ENCODE data around the gene ACTR2. TPM values are rescaled to one million over a fixed set of nuclear protein-coding genes. Genes with fewer than 3 reads are reported as not detected.

The ACTR2 gene
- total and polyA plus RNA-seq, 2 of the 13 experiments (the other 11 are each of a cell fraction or from before 2014, with no cell fraction given): 51.2 to 100 TPM

- no peak for TF ChIP-seq ZNF589 (CRISPR knock-in tag; conservative IDR thresholded peaks at IDR 0.05)
- TF ChIP-seq EP300 (IDR thresholded peaks at IDR 0.05; ENCODE audit: low read depth in 2 of 2, low read length in 2 of 2): no peak
- no peak for TF ChIP-seq EP300 (CRISPR knock-in tag; IDR thresholded peaks at IDR 0.05; ENCODE audit: borderline replicate concordance)
- TF ChIP-seq HNRNPUL1 (IDR thresholded peaks at IDR 0.05; ENCODE audit: low read depth, low read length): no peak
- no peak for TF ChIP-seq ADNP (CRISPR knock-in tag; IDR thresholded peaks at IDR 0.05)
- TF ChIP-seq ZNF567 (CRISPR knock-in tag; IDR thresholded peaks at IDR 0.05; ENCODE audit: borderline replicate concordance): no peak
- TF ChIP-seq KAT2B (IDR thresholded peaks at IDR 0.05; ENCODE audit: borderline replicate concordance, low read depth, low read length): no peak
Measured at GRCh38 chr2:65273344-65273743, 45.7 kb downstream of the ACTR2 start (continued).

DNA sequence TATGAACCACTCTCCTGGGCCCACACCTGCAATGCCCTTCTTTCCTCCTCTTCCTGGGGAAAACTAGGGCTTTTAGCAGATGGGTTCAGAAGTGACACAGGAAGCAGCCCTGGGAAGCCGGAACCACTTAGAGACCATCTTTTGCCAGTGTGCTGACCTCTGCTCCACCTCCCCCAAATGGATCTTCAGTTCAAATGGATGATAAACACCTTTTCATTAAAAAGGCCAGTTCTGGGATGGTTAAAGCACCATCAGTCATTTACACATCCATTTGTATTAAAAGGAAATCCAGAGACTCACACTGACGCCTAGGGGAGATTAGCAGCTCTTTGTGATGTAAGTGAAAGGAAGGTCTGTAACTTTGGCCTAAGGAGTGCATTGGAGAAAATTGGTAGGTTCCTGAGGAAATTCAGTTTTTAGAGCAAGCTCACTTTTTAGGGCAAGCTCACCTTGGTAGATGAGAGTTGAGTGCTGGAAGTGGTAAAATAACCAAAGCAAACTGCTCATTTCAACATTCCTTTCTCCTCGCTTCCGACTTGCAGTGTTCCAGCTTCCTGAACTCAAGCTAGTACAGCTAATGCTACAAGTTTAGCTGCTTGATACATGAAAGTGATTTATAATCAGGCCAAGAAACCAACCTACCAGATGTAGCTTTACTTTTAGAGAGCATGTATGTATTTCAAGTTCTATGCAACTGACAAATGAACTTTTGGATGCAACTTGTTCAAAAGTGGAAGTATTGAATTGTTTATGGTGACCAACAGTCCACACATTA, 47.7 kb downstream of the ACTR2 start:
- CTCF ChIA-PET (ENCODE audit: low intra/inter-chr PET ratio, low total read pairs): no interaction called here
- intact Hi-C loops (cut with micrococcal nuclease; ENCODE audit: unreplicated experiment): no loop called here

More for the DNA sequence above, 47.7 kb downstream of the ACTR2 start:
- H4K20me1 ChIP-seq (ENCODE audit: insufficient read depth, low read length): no peaks in the 10 kb centered on the region; the same call in 1 of the 2 replicates
- H3K36me3 ChIP-seq (replicated peaks in 1 of 2; ENCODE audit: control insufficient read depth in 1 of 2, insufficient read depth in 2 of 2, low read length in 2 of 2): peaks cover 0 to 6% of the 10 kb centered on the region in 2 experiments; a peak in 2 of 5 replicates
- H3K9me3 ChIP-seq (ENCODE audit: low read length): no peaks in the 10 kb centered on the region
- no peak overlapping the region for H3K27ac ChIP-seq (ENCODE audit: extremely low read length, insufficient read depth, low read length)
- DNase-seq (ENCODE audit: low spot score) (no peak), ATAC-seq (no peak), FAIRE-seq (no peak)
- in situ Hi-C loops (cut with HindIII; ENCODE audit: extremely low pct_ligation_motif_present, low pct_unique_long_range_greater_than_20kb): no loop called here
- WGBS (ENCODE audit: low lambda C conversion rate): 71% methylated on average over 4 of the region's 4 CpGs
- H3K79me2 ChIP-seq (ENCODE audit: insufficient read depth, low read length): no peaks in the 10 kb centered on the region
- H3K27me3 ChIP-seq (ENCODE audit: control insufficient read depth in 1 of 2, insufficient read depth in 2 of 2, low read length in 2 of 2): no peaks in the 10 kb centered on the region
- no peak overlapping the region for H3K9ac ChIP-seq (ENCODE audit: insufficient read depth, low read depth, low read length)
- H3K4me1 ChIP-seq (ENCODE audit: insufficient read depth, low read length): peaks cover 17% of the 10 kb centered on the region; the same call in 1 of the 2 replicates
- BruUV-seq (replicated peaks): no TSS peak
- H2AFZ ChIP-seq (ENCODE audit: low read length): no peak overlapping the region
- TF ChIP-seq ZNF607 (CRISPR knock-in tag; IDR thresholded peaks at IDR 0.05; ENCODE audit: borderline replicate concordance): no peak
- 0 out of 2 replicates have a peak, but pooled peaks have one; percentile 25 for TF ChIP-seq POLR2AphosphoS5 (IDR thresholded peaks at IDR 0.05; ENCODE audit: low read depth, low read length)
- TF ChIP-seq RBFOX2 (IDR thresholded peaks at IDR 0.05; ENCODE audit: low read depth, low read length): no peak
- no peak for TF ChIP-seq YEATS2 (CRISPR knock-in tag; IDR thresholded peaks at IDR 0.05; ENCODE audit: borderline replicate concordance)
- TF ChIP-seq IKZF1 (IDR thresholded peaks at IDR 0.05): no peak
- no peak for TF ChIP-seq ISX (CRISPR knock-in tag; conservative IDR thresholded peaks at IDR 0.05)
- TF ChIP-seq POLR2G (IDR thresholded peaks at IDR 0.05; ENCODE audit: low read depth, low read length): peak; percentile 27; the same call in 1 of the 2 replicates
- no peak overlapping the region for H3K4me3 ChIP-seq (replicated peaks in 1 of 3; ENCODE audit: insufficient read depth in 1 of 3, low read depth in 2 of 3, low read length in 3 of 3)
- POLR2A ChIA-PET: interaction anchor here (0.9 kb wide), 1 partner anchor 162 kb away, joined by 3 read pairs; no protein-coding TSS in a partner anchor
- H3K4me2 ChIP-seq (ENCODE audit: low read depth, low read length): no peak overlapping the region

Measured in HepG2 (cell line).